ENCODE results near the gene SDK1.

The SDK1 gene

GRCh38 chr7:3950249-3950648 is 649.2 kb downstream of the SDK1 start:
- Histone ChIP-seq H3K36me3 (ENCODE audit: insufficient read depth, low read length) (no peaks in the 10 kb centered on the region), H3K27ac (ENCODE audit: low read length) (no peak overlapping the region), H4K20me1 (ENCODE audit: insufficient read depth, low read length) (no peaks in the 10 kb centered on the region), H3K9ac (ENCODE audit: low read depth, low read length) (no peak overlapping the region), H3K27me3 (ENCODE audit: insufficient read depth, low read length, poor library complexity) (peaks cover 2% of the 10 kb centered on the region), H3K4me1 (ENCODE audit: insufficient read depth, low read length) (no peaks in the 10 kb centered on the region), H3K79me2 (ENCODE audit: insufficient read depth, low read length) (no peaks in the 10 kb centered on the region), H3K4me2 (ENCODE audit: insufficient read depth, low read length) (no peak overlapping the region), H3K4me3 (ENCODE audit: low read depth in 1 of 2, low read length in 2 of 2) (no peak overlapping the region), H3K9me3 (ENCODE audit: insufficient read depth, low read length, severe bottlenecking) (no peaks in the 10 kb centered on the region), H2AFZ (ENCODE audit: low read depth, low read length) (no peak overlapping the region)
- TF ChIP-seq EZH2 (IDR thresholded peaks at IDR 0.05; ENCODE audit: borderline replicate concordance, low read depth, low read length, severe bottlenecking) (no peak), CTCF (IDR thresholded peaks at IDR 0.05; ENCODE audit: borderline replicate concordance, extremely low read depth, low read length, poor library complexity, severe bottlenecking) (no peak)
- DNase-seq = no peak
- no peak for ATAC-seq (ENCODE audit: insufficient read depth, low read depth)

- ATAC-seq (ENCODE audit: insufficient read depth, low read depth) (no peak), DNase-seq (no peak)
- H3K9ac ChIP-seq (ENCODE audit: low read depth, low read length) = no peak overlapping the region
- H3K36me3 ChIP-seq (ENCODE audit: insufficient read depth, low read length) = no peaks in the 10 kb centered on the region
- H3K4me3 ChIP-seq (ENCODE audit: low read depth in 1 of 2, low read length in 2 of 2) = no peak overlapping the region
- no peak overlapping the region for H3K4me2 ChIP-seq (ENCODE audit: insufficient read depth, low read length)
- H2AFZ ChIP-seq (ENCODE audit: low read depth, low read length) = no peak overlapping the region
- H3K79me2 ChIP-seq (ENCODE audit: insufficient read depth, low read length) = no peaks in the 10 kb centered on the region
- no peaks in the 10 kb centered on the region for H3K4me1 ChIP-seq (ENCODE audit: insufficient read depth, low read length)
- no peaks in the 10 kb centered on the region for H3K9me3 ChIP-seq (ENCODE audit: insufficient read depth, low read length, severe bottlenecking)
- no peak for TF ChIP-seq EZH2 (IDR thresholded peaks at IDR 0.05; ENCODE audit: borderline replicate concordance, low read depth, low read length, severe bottlenecking)
- no peak for TF ChIP-seq CTCF (IDR thresholded peaks at IDR 0.05; ENCODE audit: borderline replicate concordance, extremely low read depth, low read length, poor library complexity, severe bottlenecking)
- H3K27ac ChIP-seq (ENCODE audit: low read length) = no peak overlapping the region
- peaks cover 2% of the 10 kb centered on the region for H3K27me3 ChIP-seq (ENCODE audit: insufficient read depth, low read length, poor library complexity)
- H4K20me1 ChIP-seq (ENCODE audit: insufficient read depth, low read length) = no peaks in the 10 kb centered on the region
Measured at GRCh38 chr7:3951316-3952055, 650.4 kb downstream of the SDK1 start.

- ATAC-seq (ENCODE audit: insufficient read depth, low read depth) (no peak), DNase-seq (no peak)
- Histone ChIP-seq H3K4me1 (ENCODE audit: insufficient read depth, low read length) (no peaks in the 10 kb centered on the region), H2AFZ (ENCODE audit: low read depth, low read length) (no peak overlapping the region), H3K27me3 (ENCODE audit: insufficient read depth, low read length, poor library complexity) (peaks cover 2% of the 10 kb centered on the region), H3K4me3 (ENCODE audit: low read depth in 1 of 2, low read length in 2 of 2) (no peak overlapping the region), H3K36me3 (ENCODE audit: insufficient read depth, low read length) (no peaks in the 10 kb centered on the region), H3K79me2 (ENCODE audit: insufficient read depth, low read length) (no peaks in the 10 kb centered on the region), H3K9ac (ENCODE audit: low read depth, low read length) (no peak overlapping the region), H3K4me2 (ENCODE audit: insufficient read depth, low read length) (no peak overlapping the region), H4K20me1 (ENCODE audit: insufficient read depth, low read length) (no peaks in the 10 kb centered on the region), H3K27ac (ENCODE audit: low read length) (no peak overlapping the region), H3K9me3 (ENCODE audit: insufficient read depth, low read length, severe bottlenecking) (no peaks in the 10 kb centered on the region)
- no peak for TF ChIP-seq CTCF (IDR thresholded peaks at IDR 0.05; ENCODE audit: borderline replicate concordance, extremely low read depth, low read length, poor library complexity, severe bottlenecking)
- no peak for TF ChIP-seq EZH2 (IDR thresholded peaks at IDR 0.05; ENCODE audit: borderline replicate concordance, low read depth, low read length, severe bottlenecking)
Measured at GRCh38 chr7:3953133-3953532, 652.1 kb downstream of the SDK1 start.
